ENCODE data around the gene CNN1.

- TF ChIP-seq CTCF (IDR thresholded peaks at IDR 0.05; ENCODE audit: borderline replicate concordance, extremely low read depth, low read length, poor library complexity, severe bottlenecking) (peak; percentile 35), EZH2 (IDR thresholded peaks at IDR 0.05; ENCODE audit: borderline replicate concordance, low read depth, low read length, severe bottlenecking) (no peak)
Measured at GRCh38 chr19:11597202-11598102, 58.8 kb downstream of the CNN1 start, which contains the start of gene ZNF627.

Data from DND-41 (cell line).